Colonic mucosa (tissue), 4 donors: ENCODE data around the gene GNG14. TPM values are rescaled to one million over a fixed set of nuclear protein-coding genes. Genes with fewer than 3 reads are reported as not detected.

Experiments
- DNase-seq: peaks from one replicate; pipeline ENCODE4 v3.0.0-alpha.2; 2020
- H3K27ac ChIP-seq: fragments of 200-600 bp; one replicate; pipeline ENCODE4 v1.8.0; 2021
- H3K27me3 ChIP-seq: fragments of 200-600 bp; one replicate; pipeline ENCODE4 v1.8.0; 2021
- H3K36me3 ChIP-seq: fragments of 200-600 bp; one replicate; pipeline ENCODE4 v1.8.0; 2021
- H3K4me1 ChIP-seq: fragments of 200-600 bp; one replicate; pipeline ENCODE4 v1.8.0; 2021; ENCODE audit warnings: mild to moderate bottlenecking
- H3K4me3 ChIP-seq: fragments of 200-600 bp; one replicate; pipeline ENCODE4 v1.8.0; 2021
- H3K9ac ChIP-seq, 2 donors: one replicate each; pipeline ENCODE4 v1.7.0; 2013; ENCODE audit warnings: control low read depth in 2 of 2, low read depth in 2 of 2, low read length in 2 of 2
- H3K9me3 ChIP-seq: fragments of 200-600 bp; one replicate; pipeline ENCODE4 v1.8.0; 2021
- CTCF ChIP-seq: fragments of 200-600 bp; IDR thresholded peaks from one replicate; pipeline ENCODE4 v1.8.0; 2022; ENCODE audit warnings: antibody characterized with exemption, mild to moderate bottlenecking
- intact Hi-C: fragments of 100-400 bp; cut with DNase I; formaldehyde crosslinking; loops from one replicate; pipeline ENCODE4 v1.14.1; 2022
- total RNA-seq, 2 donors: library from RNA; stranded (reverse); fragmentation: NEBNext Ultra II Directional in 1 of 2; extraction: Animal tissue kit (Norgen Biotek cat#: 25700) in 1 of 2; gene quantifications; one replicate each; pipeline ENCODE4 v1.2.1, GENCODE V29; 2021
- donor health status: healthy.
- donor health status: DM: no; HTN: no; CAD: no.
- donor health status: DM: no; HTN: no; CAD: no.

Gene GNG14
- total RNA-seq, 2 donors from 2014 or later: not detected

- Histone ChIP-seq H3K4me3 (no peak overlapping the region), H3K9ac (no peak overlapping the region), H3K4me1 (peaks cover 3% of the 10 kb centered on the region), H3K36me3 (no peaks in the 10 kb centered on the region), H3K27ac (no peak overlapping the region), H3K27me3 (no peaks in the 10 kb centered on the region), H3K9me3 (no peaks in the 10 kb centered on the region)
- intact Hi-C loops: no loop called here
- TF ChIP-seq CTCF: no peak
- no peak for DNase-seq
Measured at GRCh38 chr19:12646551-12646950, 41.2 kb upstream of the GNG14 start.

DNA sequence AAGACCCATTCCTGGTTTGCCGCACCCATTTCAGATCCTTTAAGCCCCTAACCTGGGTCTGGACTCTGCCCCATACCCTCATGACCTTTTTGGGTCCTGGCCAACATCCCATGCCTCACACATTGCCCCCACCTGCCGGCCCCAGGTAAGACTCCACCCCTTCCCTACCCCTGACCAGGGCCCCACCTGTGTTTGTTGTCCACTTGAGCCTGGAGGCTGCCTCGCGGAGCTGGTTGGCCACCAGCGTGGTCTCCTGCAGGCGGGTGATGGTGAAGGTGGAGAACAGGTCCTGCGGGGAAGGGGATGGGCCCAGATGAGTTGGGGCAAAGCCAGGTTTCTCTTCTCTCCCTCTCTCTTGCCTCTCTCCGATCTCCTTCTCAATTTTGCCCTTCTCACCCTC, 40.8 kb upstream of the GNG14 start:
- H3K27me3 ChIP-seq: no peaks in the 10 kb centered on the region
- peaks cover 3% of the 10 kb centered on the region for H3K4me1 ChIP-seq
- H3K36me3 ChIP-seq: no peaks in the 10 kb centered on the region
- no peak overlapping the region for H3K27ac ChIP-seq
- intact Hi-C loops: no loop called here
- no peak overlapping the region for H3K9ac ChIP-seq
- no peaks in the 10 kb centered on the region for H3K9me3 ChIP-seq
- no peak for DNase-seq
- TF ChIP-seq CTCF: no peak
- H3K4me3 ChIP-seq: no peak overlapping the region

DNA sequence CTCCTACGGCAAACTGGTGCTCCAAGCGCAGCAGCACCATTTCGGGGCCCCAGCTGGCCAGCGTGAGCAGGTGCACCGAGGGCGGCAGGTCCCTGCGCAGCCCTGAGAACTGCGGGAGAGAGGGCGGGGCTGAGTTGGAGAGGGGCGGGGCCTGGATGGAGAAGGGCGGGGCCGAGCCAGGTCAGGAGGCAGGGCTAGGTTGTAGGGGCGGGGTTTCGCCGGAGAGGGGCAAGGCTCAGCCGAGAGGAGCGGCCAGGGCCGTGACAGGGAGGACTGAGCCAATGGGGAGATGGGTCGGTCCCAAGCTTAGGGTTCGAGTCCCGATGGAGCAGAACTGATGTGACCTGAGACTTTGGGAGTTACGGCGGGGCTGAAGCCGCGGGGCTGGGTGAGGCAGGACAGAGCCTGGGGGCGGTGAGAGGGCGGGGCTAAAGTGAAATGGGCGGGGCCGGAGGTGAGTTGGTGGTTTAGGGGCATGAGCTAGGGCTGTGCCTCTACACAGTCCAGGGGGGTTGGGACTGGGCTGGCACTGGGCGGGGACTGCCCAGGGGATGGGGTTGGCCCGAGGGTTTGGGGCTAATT, 40.2 kb upstream of the GNG14 start:
- H3K9ac ChIP-seq: no peak overlapping the region
- no peak overlapping the region for H3K27ac ChIP-seq
- peaks cover 3% of the 10 kb centered on the region for H3K4me1 ChIP-seq
- no peaks in the 10 kb centered on the region for H3K27me3 ChIP-seq
- TF ChIP-seq CTCF: no peak
- H3K9me3 ChIP-seq: no peaks in the 10 kb centered on the region
- intact Hi-C loops: no loop called here
- DNase-seq: peak; percentile 87
- H3K4me3 ChIP-seq: peak overlapping the region; percentile 31
- H3K36me3 ChIP-seq: no peaks in the 10 kb centered on the region

DNA sequence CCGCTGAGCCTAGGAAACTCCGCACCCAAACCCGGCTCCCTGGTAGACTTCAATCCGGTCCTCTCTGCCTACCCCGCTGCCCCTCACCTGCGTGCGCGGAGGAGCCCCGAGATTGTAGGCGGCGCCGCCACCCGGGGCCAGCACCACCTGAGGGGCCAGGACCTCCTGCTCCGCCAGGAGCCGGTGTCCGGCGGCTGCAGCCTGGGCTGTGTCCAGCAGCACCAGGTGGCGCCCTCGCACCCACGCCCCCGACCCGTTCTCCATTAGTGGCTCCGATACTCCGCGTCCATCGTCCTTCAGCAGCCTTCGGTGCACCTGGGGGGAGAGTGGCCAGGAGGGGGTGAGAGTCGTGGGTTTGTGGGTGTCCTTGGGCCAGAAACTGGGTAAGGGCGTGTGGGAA, 39.7 kb upstream of the GNG14 start:
- H3K4me1 ChIP-seq: peaks cover 3% of the 10 kb centered on the region
- no peak overlapping the region for H3K27ac ChIP-seq
- no peaks in the 10 kb centered on the region for H3K27me3 ChIP-seq
- intact Hi-C loops: no loop called here
- no peaks in the 10 kb centered on the region for H3K9me3 ChIP-seq
- TF ChIP-seq CTCF: no peak
- H3K4me3 ChIP-seq: peak overlapping the region; percentile 31
- H3K36me3 ChIP-seq: no peaks in the 10 kb centered on the region
- peak; percentile 28 for DNase-seq
- no peak overlapping the region for H3K9ac ChIP-seq

DNA sequence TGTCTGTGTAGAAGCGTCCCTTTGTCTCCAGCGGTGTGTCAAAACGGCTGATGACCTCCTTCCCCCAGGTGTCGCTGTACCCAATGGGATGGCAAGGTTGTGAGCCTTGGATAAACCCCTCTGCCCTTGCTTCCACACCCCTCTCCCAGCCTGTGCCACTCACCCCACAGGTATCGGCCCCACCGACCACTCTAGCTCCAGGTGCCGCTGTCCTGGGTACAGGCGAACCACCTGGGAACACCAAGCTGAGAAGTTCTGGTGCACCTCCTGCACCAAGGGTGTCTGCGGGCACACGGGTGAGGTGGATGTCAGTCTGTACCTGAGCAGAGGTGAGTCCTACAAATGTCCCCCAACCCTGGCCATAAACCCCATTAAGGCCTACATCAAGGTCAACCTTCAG, 37.9 kb upstream of the GNG14 start:
- Histone ChIP-seq H3K9me3 (no peaks in the 10 kb centered on the region), H3K4me1 (peaks cover 3% of the 10 kb centered on the region), H3K36me3 (no peaks in the 10 kb centered on the region), H3K9ac (no peak overlapping the region), H3K27me3 (no peaks in the 10 kb centered on the region), H3K27ac (no peak overlapping the region), H3K4me3 (no peak overlapping the region)
- intact Hi-C loops: no loop called here
- no peak for TF ChIP-seq CTCF
- DNase-seq: no peak
